Endothelial cell (in vitro differentiated cells): ENCODE measurements around the gene PRKAG2. TPM values are rescaled to one million over a fixed set of nuclear protein-coding genes. Genes with fewer than 3 reads are reported as not detected.

Experiments
- DNase-seq: peaks from one replicate; pipeline ENCODE4 v3.0.0; 2021; ENCODE audit warnings: low spot score
- H3K27ac Mint-ChIP-seq: one replicate; pipeline ENCODE4 v1.8.0; 2021; ENCODE audit warnings: mixed read lengths, inconsistent platforms; ENCODE audit not compliant: unreplicated experiment
- H3K27me3 Mint-ChIP-seq: one replicate; pipeline ENCODE4 v1.8.0; 2021; ENCODE audit warnings: mild to moderate bottlenecking, moderate library complexity, mixed read lengths, inconsistent platforms; ENCODE audit not compliant: unreplicated experiment
- H3K36me3 Mint-ChIP-seq: one replicate; pipeline ENCODE4 v1.8.0; 2021; ENCODE audit warnings: mild to moderate bottlenecking, low read depth, mixed read lengths, inconsistent platforms; ENCODE audit not compliant: unreplicated experiment
- H3K4me1 Mint-ChIP-seq: one replicate; pipeline ENCODE4 v1.8.0; 2021; ENCODE audit warnings: mild to moderate bottlenecking, mixed read lengths, inconsistent platforms; ENCODE audit not compliant: unreplicated experiment
- H3K4me3 Mint-ChIP-seq: one replicate; pipeline ENCODE4 v1.8.0; 2021; ENCODE audit warnings: mild to moderate bottlenecking, mixed read lengths, inconsistent platforms; ENCODE audit not compliant: unreplicated experiment
- H3K9me3 Mint-ChIP-seq: one replicate; pipeline ENCODE4 v1.8.0; 2021; ENCODE audit warnings: mixed read lengths, inconsistent platforms; ENCODE audit not compliant: unreplicated experiment
- CTCF ChIP-seq: fragments of 200-600 bp; sonication (generic); IDR thresholded peaks from one replicate; pipeline ENCODE4 v1.5.0; 2021; ENCODE audit warnings: antibody characterized with exemption; ENCODE audit not compliant: unreplicated experiment
- total RNA-seq: library from RNA; stranded (reverse); fragmentation: NEBNext Ultra II Directional; extraction: Animal tissue kit (Norgen Biotek cat#: 25700); gene quantifications from one replicate; pipeline ENCODE4 v1.2.1, GENCODE V29; 2021; ENCODE audit not compliant: unreplicated experiment

Gene PRKAG2
- total RNA-seq, 1 donor from 2014 or later: 16.0 TPM

GRCh38 chr7:151796091-151796870 lies 80.6 kb downstream of the PRKAG2 start:
- no peak overlapping the region for H3K4me3 Mint-ChIP-seq
- no peaks in the 10 kb centered on the region for H3K9me3 Mint-ChIP-seq
- no peak for TF ChIP-seq CTCF
- peaks cover 14% of the 10 kb centered on the region for H3K4me1 Mint-ChIP-seq
- DNase-seq: no peak
- H3K27ac Mint-ChIP-seq: peak overlapping the region; percentile 67
- no peaks in the 10 kb centered on the region for H3K36me3 Mint-ChIP-seq
- H3K27me3 Mint-ChIP-seq: peaks cover 2% of the 10 kb centered on the region

DNA sequence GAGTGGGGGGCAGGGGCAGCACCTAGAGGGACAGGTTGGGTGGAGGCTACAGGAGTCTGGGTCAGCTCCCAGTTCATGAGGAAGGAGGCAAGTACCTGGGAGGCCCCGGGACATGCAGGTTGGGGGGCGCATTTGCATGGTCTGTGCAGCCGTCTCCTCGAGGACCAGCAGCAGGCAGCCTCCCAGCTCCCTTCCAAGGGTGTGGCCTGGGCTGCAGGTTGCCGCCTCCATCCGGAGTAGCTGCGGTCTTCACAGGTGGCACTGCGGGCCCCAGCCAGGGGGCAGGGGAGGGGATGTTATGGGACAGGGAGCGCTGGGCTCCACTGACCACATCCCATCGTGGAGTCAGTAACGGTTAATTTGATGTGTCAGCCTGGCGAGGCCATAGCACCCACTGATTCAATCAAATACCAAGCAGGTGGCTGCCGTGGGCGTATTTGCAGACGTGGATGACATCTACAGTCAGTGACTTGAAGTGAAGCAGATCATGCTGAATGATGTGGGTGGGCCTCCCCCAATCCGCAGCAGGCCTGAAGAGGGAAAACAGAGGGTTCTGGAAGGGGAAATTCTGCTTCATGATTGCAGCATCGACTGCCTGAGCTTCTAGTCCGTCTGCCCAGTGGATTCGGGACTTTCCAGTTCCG lies 81.6 kb downstream of the PRKAG2 start:
- no peaks in the 10 kb centered on the region for H3K36me3 Mint-ChIP-seq
- no peak for DNase-seq
- no peaks in the 10 kb centered on the region for H3K9me3 Mint-ChIP-seq

GRCh38 chr7:151794508-151795167 lies 82.3 kb downstream of the PRKAG2 start:
- H3K4me3 Mint-ChIP-seq: no peak overlapping the region
- H3K36me3 Mint-ChIP-seq: no peaks in the 10 kb centered on the region
- no peak for DNase-seq
- peaks cover 26% of the 10 kb centered on the region for H3K4me1 Mint-ChIP-seq
- no peak for TF ChIP-seq CTCF
- no peaks in the 10 kb centered on the region for H3K9me3 Mint-ChIP-seq
- no peak overlapping the region for H3K27ac Mint-ChIP-seq
- peaks cover 2% of the 10 kb centered on the region for H3K27me3 Mint-ChIP-seq

More for the DNA sequence above, 81.6 kb downstream of the PRKAG2 start:
- no peak overlapping the region for H3K4me3 Mint-ChIP-seq
- peaks cover 2% of the 10 kb centered on the region for H3K27me3 Mint-ChIP-seq
- no peak for TF ChIP-seq CTCF
- H3K27ac Mint-ChIP-seq: no peak overlapping the region
- peaks cover 20% of the 10 kb centered on the region for H3K4me1 Mint-ChIP-seq

GRCh38 chr7:151793991-151794507 lies 82.9 kb downstream of the PRKAG2 start:
- no peak for TF ChIP-seq CTCF
- Mint-ChIP-seq H3K4me3 (no peak overlapping the region), H3K27ac (no peak overlapping the region), H3K9me3 (no peaks in the 10 kb centered on the region), H3K36me3 (no peaks in the 10 kb centered on the region), H3K4me1 (peaks cover 32% of the 10 kb centered on the region), H3K27me3 (peaks cover 7% of the 10 kb centered on the region)
- DNase-seq: no peak
